ENCODE data around the gene CD79B.

The CD79B gene

GRCh38 chr17:63931981-63932561 is at the start of gene CD79B:
CD79B (minus strand) TSS chr17:63932331; CDS start chr17:63932261, 70 bp downstream.
- in situ Hi-C loops (cut with MboI; ENCODE audit: low sequenced_read_pairs) = no loop called here

GRCh38 chr17:63978272-63979200 is 46.4 kb upstream of the CD79B start:
- in situ Hi-C loops (cut with MboI; ENCODE audit: low sequenced_read_pairs) = no loop called here

GRCh38 chr17:63976702-63977101 is 44.6 kb upstream of the CD79B start:
- in situ Hi-C loops (cut with MboI; ENCODE audit: low sequenced_read_pairs) = no loop called here

GRCh38 chr17:63975541-63976092 is 43.5 kb upstream of the CD79B start:
- in situ Hi-C loops (cut with MboI; ENCODE audit: low sequenced_read_pairs) = no loop called here

- in situ Hi-C loops (cut with MboI; ENCODE audit: low sequenced_read_pairs) = no loop called here
These were observed 42.6 kb upstream of the CD79B start for GRCh38 chr17:63974594-63975192.

GRCh38 chr17:63973930-63974593 is 41.9 kb upstream of the CD79B start:
- in situ Hi-C loops (cut with MboI; ENCODE audit: low sequenced_read_pairs) = no loop called here

GRCh38 chr17:63973247-63973646 is 41.1 kb upstream of the CD79B start:
- in situ Hi-C loops (cut with MboI; ENCODE audit: low sequenced_read_pairs) = no loop called here

GRCh38 chr17:63972796-63973195 is 40.7 kb upstream of the CD79B start, which contains the start of gene SCN4A:
SCN4A (minus strand) TSS chr17:63972918; CDS start chr17:63972841, 77 bp downstream.
- in situ Hi-C loops (cut with MboI; ENCODE audit: low sequenced_read_pairs) = no loop called here

GRCh38 chr17:63969278-63969677 is 37.1 kb upstream of the CD79B start:
- in situ Hi-C loops (cut with MboI; ENCODE audit: low sequenced_read_pairs) = no loop called here

- in situ Hi-C loops (cut with MboI; ENCODE audit: low sequenced_read_pairs) = no loop called here
These were observed 35.8 kb upstream of the CD79B start for GRCh38 chr17:63967953-63968352.

GRCh38 chr17:63966646-63967264 is 34.6 kb upstream of the CD79B start:
- in situ Hi-C loops (cut with MboI; ENCODE audit: low sequenced_read_pairs) = no loop called here

GRCh38 chr17:63963123-63963522 is 31.0 kb upstream of the CD79B start:
- in situ Hi-C loops (cut with MboI; ENCODE audit: low sequenced_read_pairs) = no loop called here

- in situ Hi-C loops (cut with MboI; ENCODE audit: low sequenced_read_pairs) = no loop called here
These were observed 30.2 kb upstream of the CD79B start for GRCh38 chr17:63962298-63962744.

GRCh38 chr17:63961355-63962212 is 29.5 kb upstream of the CD79B start:
- in situ Hi-C loops (cut with MboI; ENCODE audit: low sequenced_read_pairs) = no loop called here

- in situ Hi-C loops (cut with MboI; ENCODE audit: low sequenced_read_pairs) = no loop called here
These were observed 28.3 kb upstream of the CD79B start for GRCh38 chr17:63960430-63960829.

- in situ Hi-C loops (cut with MboI; ENCODE audit: low sequenced_read_pairs) = no loop called here
These were observed 27.9 kb upstream of the CD79B start for GRCh38 chr17:63960006-63960405.

GRCh38 chr17:63956296-63956920 is 24.3 kb upstream of the CD79B start:
- in situ Hi-C loops (cut with MboI; ENCODE audit: low sequenced_read_pairs) = no loop called here

- in situ Hi-C loops (cut with MboI; ENCODE audit: low sequenced_read_pairs) = no loop called here
These were observed 23.7 kb upstream of the CD79B start for GRCh38 chr17:63955791-63956190.

GRCh38 chr17:63955232-63955631 is 23.1 kb upstream of the CD79B start:
- in situ Hi-C loops (cut with MboI; ENCODE audit: low sequenced_read_pairs) = no loop called here
